GM12801 (cell line): Measurements from ENCODE around the gene ACADVL.

ENCODE experiments used
- TF ChIP-seq, protein P1 (sequence below): IDR thresholded peaks from one replicate; pipeline ENCODE4 v1.5.1; 2011; ENCODE audit warnings: control low read depth; ENCODE audit not compliant: insufficient read length; ENCODE audit errors: extremely low read depth

The ACADVL gene

GRCh38 chr17:7237266-7237760 lies 17.6 kb downstream of the ACADVL start:
- TF ChIP-seq, protein P1, sequence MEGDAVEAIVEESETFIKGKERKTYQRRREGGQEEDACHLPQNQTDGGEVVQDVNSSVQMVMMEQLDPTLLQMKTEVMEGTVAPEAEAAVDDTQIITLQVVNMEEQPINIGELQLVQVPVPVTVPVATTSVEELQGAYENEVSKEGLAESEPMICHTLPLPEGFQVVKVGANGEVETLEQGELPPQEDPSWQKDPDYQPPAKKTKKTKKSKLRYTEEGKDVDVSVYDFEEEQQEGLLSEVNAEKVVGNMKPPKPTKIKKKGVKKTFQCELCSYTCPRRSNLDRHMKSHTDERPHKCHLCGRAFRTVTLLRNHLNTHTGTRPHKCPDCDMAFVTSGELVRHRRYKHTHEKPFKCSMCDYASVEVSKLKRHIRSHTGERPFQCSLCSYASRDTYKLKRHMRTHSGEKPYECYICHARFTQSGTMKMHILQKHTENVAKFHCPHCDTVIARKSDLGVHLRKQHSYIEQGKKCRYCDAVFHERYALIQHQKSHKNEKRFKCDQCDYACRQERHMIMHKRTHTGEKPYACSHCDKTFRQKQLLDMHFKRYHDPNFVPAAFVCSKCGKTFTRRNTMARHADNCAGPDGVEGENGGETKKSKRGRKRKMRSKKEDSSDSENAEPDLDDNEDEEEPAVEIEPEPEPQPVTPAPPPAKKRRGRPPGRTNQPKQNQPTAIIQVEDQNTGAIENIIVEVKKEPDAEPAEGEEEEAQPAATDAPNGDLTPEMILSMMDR, result no peak

- TF ChIP-seq, protein P1, result no peak
These were observed 18.2 kb downstream of the ACADVL start for GRCh38 chr17:7237761-7238419.

DNA sequence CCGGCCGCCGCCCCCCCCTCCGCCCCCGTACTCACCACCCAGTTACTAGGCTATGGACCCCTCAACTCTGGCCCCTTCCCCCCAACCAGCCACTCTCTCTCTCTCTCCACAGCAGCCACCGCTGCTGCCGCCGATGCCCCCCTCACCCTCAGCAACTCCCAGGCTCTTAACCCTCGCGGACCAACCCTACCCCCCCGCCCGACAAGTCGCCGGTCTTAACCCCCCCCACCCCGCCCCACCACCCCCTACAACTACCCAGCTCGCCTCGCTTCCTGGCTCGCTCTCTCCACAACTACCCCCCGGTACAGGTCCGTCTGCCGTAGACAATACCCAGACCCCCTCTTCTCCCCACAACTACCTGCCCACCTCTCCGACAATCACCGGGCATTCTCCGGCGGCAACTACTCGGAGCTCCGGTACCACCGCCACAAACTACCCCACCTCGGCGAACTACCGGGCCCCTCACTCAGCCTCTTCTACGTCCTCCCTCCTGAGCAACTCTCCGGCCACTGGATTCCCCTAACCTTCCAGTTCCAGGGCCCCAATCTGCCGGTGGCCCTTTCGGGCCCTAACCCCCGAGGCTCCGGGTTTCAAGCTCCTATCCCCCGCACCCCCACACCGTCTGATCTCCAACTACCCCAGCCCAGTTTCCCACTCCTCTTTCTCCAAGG lies 18.8 kb downstream of the ACADVL start:
- TF ChIP-seq, protein P1, result no peak

- TF ChIP-seq, protein P1, result no peak
These were observed 19.6 kb downstream of the ACADVL start, which contains the start of gene PHF23 for GRCh38 chr17:7239091-7240027. TSS of gene PHF23 (minus strand) at chr17:7239457. CDS start at chr17:7239279, 178 bp downstream.

DNA sequence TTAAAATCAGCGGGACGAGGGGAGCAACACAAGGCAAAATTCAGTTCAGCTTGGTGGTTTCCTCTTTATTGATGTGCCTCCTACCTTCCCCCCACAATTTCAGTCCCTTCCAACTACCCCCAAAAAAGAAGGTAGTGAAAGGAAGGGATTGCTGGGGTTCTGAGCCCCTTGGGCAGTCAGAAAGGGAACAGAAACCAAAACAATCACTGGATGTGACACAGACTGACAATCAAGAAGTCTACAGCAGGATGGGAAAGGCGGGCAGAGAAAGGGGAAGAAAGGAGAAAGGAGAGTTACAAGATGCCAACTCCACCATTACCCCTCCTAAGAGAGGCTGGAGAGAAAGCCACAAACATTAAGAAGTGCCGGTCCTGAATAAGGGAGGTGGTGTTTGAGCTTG lies 20.6 kb downstream of the ACADVL start:
- TF ChIP-seq, protein P1, result no peak

GRCh38 chr17:7241090-7241733 lies 21.5 kb downstream of the ACADVL start:
- TF ChIP-seq, protein P1, result no peak
